GM18909 (cell line): ENCODE data around the gene AKT3.

Experiments used
- ATAC-seq: cut with Tn5 transposase; IDR thresholded peaks from one replicate; pipeline ENCODE4 v1.9.1; 2021; ENCODE audit warnings: mild to moderate bottlenecking; ENCODE audit not compliant: unreplicated experiment, poor library complexity

Gene AKT3

GRCh38 chr1:243529512-243529911 lies 320.5 kb downstream of the AKT3 start:
- ATAC-seq = no peak

GRCh38 chr1:243528459-243529121 lies 321.5 kb downstream of the AKT3 start:
- ATAC-seq = no peak

DNA sequence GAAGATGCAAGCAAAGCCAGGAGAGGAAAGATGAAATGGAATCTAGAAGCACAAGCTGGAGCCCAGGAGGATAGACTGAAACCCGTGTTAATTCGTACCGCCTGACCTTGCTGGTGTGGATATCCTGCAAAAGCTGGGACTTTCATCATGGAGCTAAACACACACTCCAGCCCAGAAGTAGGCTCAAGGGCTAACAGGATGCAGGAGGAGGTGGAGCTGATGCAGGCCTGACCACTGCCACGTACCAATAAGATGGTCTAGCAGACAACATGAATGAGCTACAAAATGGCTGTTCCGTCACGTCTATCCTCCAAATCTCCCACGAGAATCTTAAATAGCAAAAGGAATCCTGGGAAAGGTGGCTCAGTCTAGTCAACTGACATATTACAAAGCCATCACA lies 323.9 kb downstream of the AKT3 start:
- ATAC-seq = no peak

GRCh38 chr1:243525085-243525487 lies 325.0 kb downstream of the AKT3 start:
- ATAC-seq = no peak

- no peak for ATAC-seq
Measured at GRCh38 chr1:243523766-243524165, 326.3 kb downstream of the AKT3 start.

GRCh38 chr1:243520831-243521230 lies 329.2 kb downstream of the AKT3 start:
- ATAC-seq = no peak

GRCh38 chr1:243514927-243515326 lies 335.1 kb downstream of the AKT3 start:
- ATAC-seq = no peak

- no peak for ATAC-seq
Measured at GRCh38 chr1:243513726-243514491, 336.1 kb downstream of the AKT3 start.

GRCh38 chr1:243510928-243511327 lies 339.1 kb downstream of the AKT3 start:
- ATAC-seq = no peak

- no peak for ATAC-seq
Measured at GRCh38 chr1:243508943-243509342, 341.1 kb downstream of the AKT3 start.

DNA sequence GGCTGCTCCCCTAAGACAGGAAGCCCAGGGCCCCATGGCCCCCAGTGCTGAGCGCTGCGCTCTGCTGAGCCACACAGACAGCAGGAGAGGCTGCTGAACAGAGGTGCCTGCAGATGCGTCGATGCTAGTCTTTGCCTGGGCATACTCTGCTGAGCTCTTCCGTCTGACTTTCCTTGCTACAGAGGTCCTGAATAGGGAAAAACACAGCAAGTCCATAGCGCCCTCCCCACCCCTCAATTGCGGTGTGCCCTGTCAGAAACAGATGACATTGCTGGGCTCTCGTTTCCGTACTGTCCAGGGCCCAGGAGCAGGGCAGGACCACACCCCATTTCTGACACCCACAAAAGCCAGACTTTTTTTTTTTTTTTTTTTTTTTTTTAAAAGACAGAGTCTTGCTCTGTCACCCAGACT lies 341.7 kb downstream of the AKT3 start:
- ATAC-seq = peak; percentile 85

DNA sequence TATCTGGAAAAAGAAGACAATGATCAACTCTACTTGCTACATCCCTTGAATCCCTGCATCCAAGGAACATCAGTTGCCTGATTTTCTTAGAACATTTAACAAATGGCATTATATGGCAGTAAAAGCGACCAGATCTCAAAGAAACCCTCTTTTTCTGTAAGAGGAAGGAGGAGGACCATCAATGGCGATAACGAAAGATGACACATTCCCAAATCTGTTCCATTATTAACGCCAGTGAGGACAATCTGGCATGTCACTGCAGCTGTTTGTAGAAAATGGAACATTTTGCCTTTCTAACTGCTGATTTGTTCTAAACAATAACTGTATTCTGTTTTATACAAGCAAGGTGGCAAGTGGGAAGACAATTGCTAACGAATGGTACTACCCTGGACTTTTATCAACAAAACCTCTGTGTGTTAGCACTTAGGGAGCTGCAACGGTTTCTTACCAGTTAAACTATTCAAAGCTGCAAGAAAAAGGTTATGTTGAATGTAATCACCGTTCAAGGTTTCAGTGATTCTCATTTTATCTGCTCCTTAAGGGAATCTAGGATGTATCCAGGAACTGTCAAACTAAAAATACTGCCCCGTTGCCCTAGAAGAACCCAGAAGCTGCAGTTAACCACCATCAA lies 342.3 kb downstream of the AKT3 start:
- peak; percentile 8 for ATAC-seq

DNA sequence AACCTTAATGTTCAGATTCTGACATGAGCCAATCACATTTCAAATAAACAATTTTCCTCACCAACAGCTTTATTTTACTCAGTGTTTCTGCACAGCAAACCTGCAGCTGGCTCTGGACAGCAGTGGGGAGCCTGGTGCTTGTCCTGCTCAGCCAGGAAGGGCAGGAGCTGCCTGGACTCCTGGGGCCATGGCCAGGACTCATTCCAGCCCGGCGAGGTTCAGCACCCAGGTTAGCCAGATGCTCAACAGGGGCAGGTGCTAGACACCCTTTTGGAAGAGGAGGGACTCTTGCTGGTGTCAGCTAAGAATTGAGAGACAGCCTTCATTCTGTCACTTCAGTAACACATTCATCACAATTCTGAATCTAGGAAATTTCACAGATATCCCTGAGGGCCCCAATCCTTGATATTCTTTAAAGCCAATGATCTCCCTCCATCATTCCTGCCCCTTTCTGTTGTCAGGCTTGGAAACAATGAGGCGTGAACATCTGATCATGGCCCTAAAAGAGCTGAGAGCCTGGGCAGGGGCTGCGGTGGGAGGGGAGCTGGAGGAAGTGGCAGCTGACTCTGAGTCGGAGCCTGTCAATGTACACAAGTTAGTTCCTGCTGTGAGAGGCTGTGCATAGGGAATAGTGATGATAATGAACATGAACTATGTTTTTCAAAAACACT lies 342.9 kb downstream of the AKT3 start:
- no peak for ATAC-seq

DNA sequence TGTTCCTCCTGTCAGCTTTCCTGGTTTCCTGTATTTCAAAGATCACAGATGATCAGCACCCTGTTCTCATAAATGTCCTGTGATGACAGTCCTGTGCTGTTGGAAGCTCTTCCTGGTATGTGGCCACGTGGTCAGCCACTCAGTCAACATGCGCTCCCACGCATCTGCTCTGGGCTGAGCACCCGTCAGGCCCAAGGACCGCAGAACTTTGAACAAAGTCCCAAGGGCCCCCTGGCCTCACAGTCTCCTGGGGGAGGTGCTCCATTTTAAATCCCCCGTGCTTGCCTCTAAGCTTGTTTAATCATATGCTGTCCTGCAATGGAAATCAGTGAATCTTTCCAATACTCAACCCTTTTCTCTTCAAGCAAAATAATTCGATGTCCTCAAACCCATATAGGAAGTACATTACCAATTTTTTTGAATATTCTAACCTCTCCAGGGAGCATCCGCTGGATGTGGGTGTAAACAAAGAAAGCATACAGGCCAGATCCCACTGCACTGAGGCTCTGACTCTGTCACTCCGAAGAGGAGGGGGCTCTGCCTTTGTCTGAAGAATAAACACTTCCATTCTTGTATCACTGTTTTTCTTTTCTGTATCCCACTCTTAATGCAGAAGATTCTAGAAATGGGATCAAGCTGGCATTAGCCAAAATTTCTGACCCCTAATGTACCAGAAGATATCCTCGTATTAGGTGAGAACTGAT lies 343.9 kb downstream of the AKT3 start:
- ATAC-seq = peak; percentile 43

DNA sequence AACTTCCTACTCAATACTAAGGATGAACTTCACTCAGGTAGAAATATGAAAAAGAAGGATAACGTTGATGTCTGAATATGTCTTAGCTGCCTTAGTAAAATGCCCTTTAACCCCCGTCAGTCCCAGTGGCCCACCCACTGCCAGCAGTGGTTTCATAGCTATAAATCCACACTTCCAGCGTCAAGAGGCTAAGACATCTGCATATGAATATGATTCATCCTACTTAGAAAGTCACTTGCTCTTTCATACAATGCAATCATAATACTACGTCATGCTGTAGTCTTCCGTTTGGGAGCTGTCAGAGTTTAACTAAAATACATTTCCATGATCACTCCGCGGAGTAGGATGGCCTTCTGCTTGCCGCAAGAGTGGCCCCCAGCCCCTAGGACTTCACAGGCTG lies 346.9 kb downstream of the AKT3 start:
- no peak for ATAC-seq

DNA sequence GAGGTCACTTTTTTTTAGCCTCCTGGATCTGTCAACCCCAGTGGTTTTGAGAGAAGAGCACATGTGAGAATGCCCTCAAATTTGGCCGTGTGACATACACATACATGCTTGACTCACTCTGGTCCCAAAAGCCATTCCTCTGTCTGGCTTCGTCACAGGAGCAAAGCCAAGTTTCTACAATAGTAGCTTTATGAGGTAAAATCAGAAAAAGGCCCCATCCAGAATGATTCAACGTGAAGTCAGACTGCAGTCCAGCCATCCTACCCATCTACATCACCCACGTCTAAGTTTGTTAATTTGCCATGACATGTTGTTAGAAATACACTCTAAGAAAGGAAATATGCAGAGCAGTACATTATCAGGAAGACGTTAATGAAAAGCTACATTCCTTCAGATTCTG lies 349.0 kb downstream of the AKT3 start:
- ATAC-seq = no peak

DNA sequence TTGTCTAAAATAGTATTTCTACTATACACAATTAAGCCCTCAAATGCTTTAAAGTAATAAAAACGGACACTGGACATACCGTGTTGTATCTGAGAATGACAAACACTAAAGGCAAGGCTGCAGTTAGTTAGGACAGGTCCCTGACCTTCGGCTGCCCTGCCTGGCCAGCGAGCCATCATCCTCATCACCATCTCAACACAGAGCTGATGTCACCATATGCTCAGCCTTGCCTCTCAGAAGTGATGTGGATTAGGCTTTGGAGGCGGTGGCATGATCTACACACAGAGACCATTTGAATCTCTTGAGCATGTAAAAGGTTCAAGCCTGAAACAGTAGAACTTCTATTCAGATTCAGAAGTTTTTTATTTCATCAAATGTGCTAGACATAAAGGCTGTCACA lies 349.5 kb downstream of the AKT3 start:
- no peak for ATAC-seq

- ATAC-seq = no peak
Measured at GRCh38 chr1:243499711-243500110, 350.3 kb downstream of the AKT3 start.

DNA sequence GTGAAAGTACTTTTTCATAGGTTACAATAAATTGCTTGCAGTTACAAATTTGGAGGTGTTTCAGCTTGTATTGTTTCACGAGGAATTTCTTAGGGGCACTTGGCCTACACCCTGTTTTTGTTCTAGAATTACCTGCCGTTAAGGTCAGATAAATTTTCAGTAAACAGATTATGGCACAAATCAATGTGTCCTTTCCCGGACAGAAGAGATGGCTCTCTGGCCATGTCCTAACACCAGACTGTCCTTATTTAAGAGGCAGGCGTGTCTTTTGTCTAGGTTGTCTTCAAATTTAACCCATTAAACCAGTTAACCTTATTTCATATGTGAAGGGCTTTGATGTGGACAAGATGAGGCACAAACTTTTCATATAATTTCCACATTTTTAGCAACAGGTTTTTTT lies 350.8 kb downstream of the AKT3 start:
- no peak for ATAC-seq

DNA sequence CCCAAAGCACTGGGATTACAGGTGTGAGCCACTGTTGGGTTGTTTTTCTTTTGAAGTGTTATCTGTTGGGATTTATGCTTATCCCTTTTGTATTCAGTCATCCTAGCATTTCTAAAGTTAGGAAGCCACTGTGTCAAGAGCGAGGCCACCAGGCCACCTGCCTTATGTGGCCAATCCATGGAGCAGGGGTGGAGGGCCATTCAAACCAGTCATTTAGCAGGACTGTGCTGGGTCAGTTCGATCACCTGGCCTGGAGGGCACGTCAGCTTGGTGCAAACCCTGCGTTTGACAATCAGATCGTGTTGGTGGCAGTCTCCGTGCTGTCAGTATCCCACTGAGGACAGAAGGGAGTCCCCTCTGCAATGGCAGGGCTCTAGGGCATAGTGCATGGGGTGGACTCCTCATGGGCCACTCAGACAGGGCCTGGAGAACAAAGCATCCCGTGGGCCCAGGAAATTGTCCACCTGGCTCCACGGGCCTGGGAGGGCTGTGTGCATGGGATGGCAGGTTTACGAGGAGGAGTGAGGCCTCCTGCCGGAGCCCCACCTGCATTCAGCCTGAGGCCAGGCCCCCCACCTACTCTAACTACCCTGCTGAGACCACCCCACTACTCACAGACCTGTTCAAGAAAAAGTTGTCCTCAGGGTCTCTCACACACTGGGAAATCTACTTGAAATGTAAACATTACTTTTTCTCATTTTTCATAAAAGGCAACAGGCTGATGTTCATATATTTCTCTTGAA lies 351.9 kb downstream of the AKT3 start:
- no peak for ATAC-seq
